K562 (cell line): ENCODE results near the gene SIRPD. TPM values are rescaled to one million over a fixed set of nuclear protein-coding genes. Genes with fewer than 3 reads are reported as not detected.

Experiments used
- ATAC-seq: fragments of 200-7000 bp; cut with Tn5 transposase; 3 replicates; pipeline ENCODE4 v1.9.1; 2020; ENCODE audit warnings: moderate library complexity
- BruUV-seq: library from RNA; stranded (reverse); fragments of 400-500 nt; replicated peaks from 2 replicates; lab custom pipeline; 2021; lab: Mats Ljungman, UMichigan
- CTCF ChIA-PET: fragments of 300-600 bp; formaldehyde crosslinking; extraction: SDS; loops from one replicate; lab custom pipeline; 2021; ENCODE audit warnings: low intra/inter-chr PET ratio; lab: Yijun Ruan, JAX
- POLR2A ChIA-PET: fragments of 300-600, 350-650 bp; sonication (Branson Sonifier 250); formaldehyde crosslinking; extraction: SDS; loops from one replicate; lab custom pipeline; 2021; ENCODE audit warnings: antibody characterized with exemption, inconsistent platforms; lab: Yijun Ruan, JAX
- DNase-seq, 4 experiments: peaks; one replicate each; pipeline versions ENCODE4 v3.0.0 to v3.0.0-alpha.2; 2011 to 2018; ENCODE audit warnings: low spot score in 3 of 4, mixed read lengths in 3 of 4; ENCODE audit errors: extremely low read depth in 1 of 4
- FAIRE-seq: peaks from 2 replicates; lab custom pipeline; 2011; peaks lifted over from hg19 to GRCh38; lab: Jason Lieb, UNC
- H2AFZ ChIP-seq: 2 replicates; pipeline ENCODE4 v1.6.0; 2011; ENCODE audit warnings: low read depth, low read length, control low read depth, inconsistent platforms
- H3K27ac ChIP-seq: fragments of 200-600 bp; 3 replicates; pipeline ENCODE4 v1.8.0; 2011; ENCODE audit warnings: low read depth, mild to moderate bottlenecking, control low read depth, inconsistent platforms, low read length, moderate library complexity, mixed read lengths; ENCODE audit errors: extremely low read depth
- H3K27me3 ChIP-seq, 2 experiments: fragments of 300-600 bp in 1 of 2; 2 replicates in 1 of 2; 3 replicates in 1 of 2; pipeline versions ENCODE4 v1.6.0 to v1.8.0; 2011; ENCODE audit warnings: inconsistent platforms in 2 of 2, low read length in 2 of 2, mild to moderate bottlenecking in 1 of 2, mixed read lengths in 1 of 2, moderate library complexity in 1 of 2; ENCODE audit not compliant: control insufficient read depth in 2 of 2, insufficient read depth in 2 of 2
- H3K36me3 ChIP-seq: fragments of 300-600 bp; 3 replicates; pipeline ENCODE4 v1.8.0; 2011; ENCODE audit warnings: mild to moderate bottlenecking, low read length, inconsistent platforms; ENCODE audit not compliant: control insufficient read depth, insufficient read depth
- H3K4me1 ChIP-seq, 2 experiments: fragments of 200-600 bp in 1 of 2; replicated peaks in 1 of 2; 2 replicates in 1 of 2; 3 replicates in 1 of 2; pipeline versions ENCODE4 v1.5.1 to v1.8.0; 2011; ENCODE audit warnings: inconsistent platforms in 2 of 2, low read length in 2 of 2, mild to moderate bottlenecking in 1 of 2, mixed read lengths in 1 of 2, moderate library complexity in 1 of 2; ENCODE audit not compliant: control insufficient read depth in 2 of 2, insufficient read depth in 2 of 2
- H3K4me2 ChIP-seq: 2 replicates; pipeline ENCODE4 v1.6.1; 2011; ENCODE audit warnings: low read length, control low read depth, inconsistent platforms, mixed read lengths; ENCODE audit not compliant: insufficient read depth
- H3K4me3 ChIP-seq: fragments of 200-600 bp; sonication (generic), shearing (Covaris generic); 2 replicates; pipeline ENCODE4 v1.5.1; 2016; ENCODE audit warnings: control low read depth, inconsistent platforms
- H3K79me2 ChIP-seq: fragments of 200-600 bp; 3 replicates; pipeline ENCODE4 v1.8.0; 2011; ENCODE audit warnings: low read length, inconsistent platforms; ENCODE audit not compliant: control insufficient read depth, insufficient read depth
- H3K9ac ChIP-seq, 2 experiments: 2 replicates each; pipeline versions ENCODE4 v1.6.0 to v1.6.1; 2011; ENCODE audit warnings: low read depth in 2 of 2, low read length in 2 of 2, control low read depth in 1 of 2, inconsistent platforms in 1 of 2, mild to moderate bottlenecking in 1 of 2, mixed read lengths in 1 of 2; ENCODE audit not compliant: insufficient read depth in 1 of 2
- H3K9me1 ChIP-seq: one replicate; pipeline ENCODE4 v1.6.0; 2011; ENCODE audit warnings: inconsistent platforms, mild to moderate bottlenecking, low read length, moderate library complexity; ENCODE audit not compliant: control insufficient read depth, insufficient read depth
- H3K9me3 ChIP-seq: replicated peaks from 2 replicates; pipeline ENCODE4 v1.5.1; 2011; ENCODE audit warnings: low read depth, low read length, inconsistent platforms; ENCODE audit not compliant: control insufficient read depth, insufficient read depth
- H4K20me1 ChIP-seq: replicated peaks from 2 replicates; pipeline ENCODE4 v1.6.1; 2011; ENCODE audit warnings: low read length, inconsistent platforms, mixed read lengths; ENCODE audit not compliant: control insufficient read depth, insufficient read depth
- ARID2 ChIP-seq: fragments of 450-650 bp; IDR thresholded peaks from 2 replicates; pipeline ENCODE4 v1.6.1; 2017; ENCODE audit warnings: antibody characterized with exemption, mild to moderate bottlenecking
- GATA2 ChIP-seq: sonication (generic); formaldehyde crosslinking; IDR thresholded peaks from 2 replicates; pipeline ENCODE4 v1.4.0; 2020; ENCODE audit warnings: mild to moderate bottlenecking, missing genetic modification reagents
- HDAC6 ChIP-seq: IDR thresholded peaks from 2 replicates; pipeline ENCODE4 v1.6.1; 2012; ENCODE audit warnings: low read depth, mild to moderate bottlenecking, control low read depth, inconsistent platforms, low read length, moderate library complexity
- KDM4B ChIP-seq, 2 experiments: fragments of 450-650 bp in 1 of 2; sonication (generic) in 1 of 2; IDR thresholded peaks; 2 replicates each; pipeline ENCODE4 v1.6.1; 2016 to 2017; ENCODE audit warnings: borderline replicate concordance in 2 of 2, antibody characterized with exemption in 1 of 2, low read depth in 1 of 2, mild to moderate bottlenecking in 1 of 2
- MAZ ChIP-seq, 2 experiments: fragments of 450-650 bp in 1 of 2; sonication (generic) in 1 of 2; formaldehyde crosslinking; IDR thresholded peaks in 1 of 2; conservative IDR thresholded peaks in 1 of 2; 2 replicates each; pipeline versions ENCODE4 v1.4.0 to v1.5.0; 2020; ENCODE audit warnings: mild to moderate bottlenecking in 1 of 2, missing genetic modification reagents in 1 of 2
- REST ChIP-seq, 2 experiments: fragments of 450-650 bp; formaldehyde crosslinking in 1 of 2; IDR thresholded peaks; 2 replicates each; pipeline versions ENCODE4 v1.4.0 to v1.6.1; 2014 to 2020; ENCODE audit warnings: mild to moderate bottlenecking in 2 of 2, borderline replicate concordance in 1 of 2, low read depth in 1 of 2
- TGIF2 ChIP-seq: sonication (generic); formaldehyde crosslinking; IDR thresholded peaks from 2 replicates; pipeline ENCODE4 v1.8.1; 2022; ENCODE audit warnings: mild to moderate bottlenecking, missing genetic modification reagents, moderate library complexity
- ZBTB7A ChIP-seq: IDR thresholded peaks from 2 replicates; pipeline ENCODE4 v1.6.1; 2011; ENCODE audit warnings: low read depth, mild to moderate bottlenecking, low read length, moderate library complexity, borderline replicate concordance; ENCODE audit not compliant: control insufficient read depth
- ZNF12 ChIP-seq: sonication (generic); formaldehyde crosslinking; IDR thresholded peaks from 2 replicates; pipeline ENCODE4 v1.4.0; 2020; ENCODE audit warnings: mild to moderate bottlenecking, missing genetic modification reagents
- ZNF655 ChIP-seq: fragments of 250-450 bp; sonication (Bioruptor Pico); IDR thresholded peaks from 2 replicates; pipeline ENCODE4 v1.5.0; 2021
- ZNF695 ChIP-seq: fragments of 450-650 bp; formaldehyde crosslinking; IDR thresholded peaks from 2 replicates; pipeline ENCODE4 v1.4.0; 2020; ENCODE audit warnings: mild to moderate bottlenecking, moderate library complexity
- WGBS: fragments of 100-300 bp; shearing (Covaris generic); methylation state at CpG from one replicate; pipeline ENCODE4 v1.1.6; 2016; ENCODE audit warnings: low coverage, mixed read lengths; ENCODE audit not compliant: insufficient coverage; ENCODE audit errors: missing lambda C conversion rate; 5-methylcytosine and 5-hydroxymethylcytosine counted together
- in situ Hi-C: fragments of 300-500 bp; cut with MboI; formaldehyde crosslinking; loops from 4 replicates; pipeline ENCODE4 v1.15.0; 2018; ENCODE audit warnings: inconsistent platforms, mixed read lengths
- intact Hi-C: fragments of 100-400 bp; cut with micrococcal nuclease; formaldehyde crosslinking; loops from 2 replicates; pipeline ENCODE4 v1.14.2; 2022
- polyA plus RNA-seq, 8 experiments: library from polyadenylated mRNA; depleted of rRNA in 4 of 8; stranded (reverse) in 5 of 8; unstranded in 3 of 8; fragments of >200 nt; fragmentation: Nextera tagmentation in 2 of 8; fragmentation: Illumina TruSeq in 1 of 8; extraction: Ambion mirVana in 2 of 8; extraction: Trizol in 1 of 8; gene quantifications; 2 replicates each; pipeline versions ENCODE4 v1.2.1 to v1.2.3, GENCODE V29; 2011 to 2014; ENCODE audit warnings: inconsistent platforms in 1 of 8, missing spikeins in 1 of 8
- total RNA-seq, 7 experiments: library from RNA; depleted of rRNA in 6 of 7; stranded (reverse); fragments of >200 nt in 6 of 7; fragmentation: Illumina TruSeq in 2 of 7; extraction: Trizol in 2 of 7; gene quantifications; 2 replicates each; pipeline versions ENCODE4 v1.2.1 to v1.2.3, GENCODE V29; 2011 to 2021; ENCODE audit warnings: low replicate concordance in 1 of 7

The SIRPD gene
- total and polyA plus RNA-seq, 9 of the 15 experiments (the other 6 are each of a cell fraction or from before 2014, with no cell fraction given), result not detected

GRCh38 chr20:1503564-1504227 lies 53.8 kb downstream of the SIRPD start:
- ATAC-seq, result peak; percentile 100
- Histone ChIP-seq H3K4me1 (no peaks in the 10 kb centered on the region; a peak in 1 of 5 replicates), H3K4me2 (no peak overlapping the region), H4K20me1 (no peaks in the 10 kb centered on the region), H3K4me3 (no peak overlapping the region), H3K36me3 (no peaks in the 10 kb centered on the region), H3K79me2 (no peaks in the 10 kb centered on the region), H3K27me3 (0 out of 5 replicates have a peak, but pooled peaks cover 0 to 6% of the 10 kb centered on the region in 2 experiments), H3K27ac (no peak overlapping the region), H2AFZ (no peak overlapping the region), H3K9me1 (no peaks in the 10 kb centered on the region), H3K9ac (no peak overlapping the region), H3K9me3 (no peaks in the 10 kb centered on the region)
- no TSS peak for BruUV-seq
- peak; percentile 72 to 82 (median 74) for DNase-seq
- intact Hi-C loops (loop anchor here (1.0 to 10.0 kb wide), 3 partner anchors 37 to 189 kb away; partner anchors contain the start of gene NSFL1C), in situ Hi-C loops (loop anchor here (25.0 kb wide), 1 partner anchor 259 kb away; no protein-coding TSS in a partner anchor)
- peak; percentile 99 for FAIRE-seq
- 1% methylated on average over 8 of the region's 8 CpGs for WGBS
- ChIA-PET POLR2A (interaction anchor here (0.6 kb wide), 2 partner anchors 111 to 1054 kb away, joined by 3 to 4 read pairs; partner anchors contain the start of gene FKBP1A), CTCF (interaction anchor here (0.6 to 1.6 kb wide), 8 partner anchors 29 to 688 kb away, joined by 3 to 11 read pairs (median 4); no protein-coding TSS in a partner anchor)
- TF ChIP-seq KDM4B (IDR thresholded peaks at IDR 0.05; ENCODE audit: borderline replicate concordance in 2 of 2, low read depth in 1 of 2) (no peak), MAZ (CRISPR knock-in tag; conservative IDR thresholded peaks at IDR 0.05 in 1 of 2, IDR thresholded peaks at IDR 0.05 in 1 of 2) (no peak), TGIF2 (CRISPR knock-in tag) (no peak), HDAC6 (no peak), GATA2 (CRISPR knock-in tag) (no peak), ZBTB7A (no peak), ARID2 (peak; percentile 71; the same call in 1 of the 2 replicates), ZNF695 (CRISPR knock-in tag) (no peak), ZNF12 (CRISPR knock-in tag) (no peak), REST (IDR thresholded peaks at IDR 0.05; ENCODE audit: borderline replicate concordance) (peak; percentile 84), REST (CRISPR knock-in tag; IDR thresholded peaks at IDR 0.05; ENCODE audit: low read depth) (no peak), ZNF655 (CRISPR knock-in tag) (no peak)
